NCI-H2227 (cell line): ENCODE measurements around the gene TXNDC8.
"Not testable (repeated sequence)": the region's sequence is repeated elsewhere in the genome, so short reads cannot be mapped to it uniquely, and the experiment has no call there.

Experiments
- DNase-seq: peaks from one replicate; lab custom pipeline; 2025; ENCODE audit not compliant: unreplicated experiment; lab: John Stamatoyannopoulos, UW

Gene TXNDC8

DNA sequence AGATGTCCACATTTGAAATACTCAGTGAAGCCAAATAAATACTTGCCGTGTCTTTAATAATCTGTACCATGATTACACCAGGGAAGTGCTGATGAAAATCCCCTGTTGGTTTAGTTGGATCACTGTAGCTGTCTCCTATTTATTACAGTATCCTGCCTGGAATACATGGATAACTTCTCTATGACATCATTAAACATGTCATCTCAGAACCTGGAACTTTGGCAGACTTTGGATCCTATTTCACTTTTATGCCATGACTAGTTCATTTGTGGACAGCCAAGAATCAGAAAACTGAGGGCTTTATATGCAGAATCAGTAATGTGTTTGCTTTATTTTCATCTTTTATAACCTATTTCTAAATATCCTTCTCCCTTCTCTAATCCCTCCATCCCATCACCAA lies at the start of gene TXNDC8:
TXNDC8 (minus strand) TSS at position 137 of the 400 bp plus-strand sequence.
- DNase-seq, result no peak

DNA sequence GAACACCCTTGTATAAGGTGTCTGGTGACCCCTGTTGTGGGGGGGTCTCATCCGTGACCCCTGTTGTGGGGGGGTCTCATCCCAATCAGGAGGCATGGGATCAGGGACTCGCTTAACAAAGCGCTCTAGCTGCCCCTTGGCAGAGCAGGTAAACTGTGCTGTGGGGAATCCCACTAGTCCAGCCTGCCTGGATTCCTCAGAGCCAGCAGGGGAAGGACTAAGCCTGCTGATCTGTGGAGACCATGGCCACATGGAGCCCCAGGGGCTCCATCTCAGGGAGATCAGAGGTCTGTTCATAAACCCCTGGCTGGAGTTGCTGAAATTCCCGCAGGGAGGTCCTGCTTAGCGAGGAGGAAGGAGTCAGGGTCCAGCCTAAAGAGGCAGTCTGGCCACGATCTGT lies 45.8 kb upstream of the TXNDC8 start:
- no peak for DNase-seq

DNA sequence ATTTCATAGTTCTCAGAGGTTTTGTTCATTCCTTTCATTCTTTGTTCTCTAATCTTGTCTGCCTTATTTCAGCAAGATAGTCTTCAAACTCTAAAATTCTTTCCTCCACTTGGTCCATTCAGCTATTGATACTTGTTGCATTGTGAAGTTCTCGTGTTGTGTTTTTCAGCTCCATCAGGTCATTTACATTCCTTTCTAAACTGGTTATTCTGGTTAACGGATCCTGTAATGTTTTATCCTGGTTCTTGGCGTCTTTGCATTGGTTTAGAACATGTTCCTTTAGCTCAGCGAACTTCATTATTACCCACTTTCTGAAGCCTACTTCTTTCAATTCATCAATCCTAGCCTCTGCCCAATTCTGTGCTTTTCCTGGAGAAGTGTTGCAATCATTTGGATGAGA lies 45.1 kb upstream of the TXNDC8 start:
- DNase-seq, result no peak

DNA sequence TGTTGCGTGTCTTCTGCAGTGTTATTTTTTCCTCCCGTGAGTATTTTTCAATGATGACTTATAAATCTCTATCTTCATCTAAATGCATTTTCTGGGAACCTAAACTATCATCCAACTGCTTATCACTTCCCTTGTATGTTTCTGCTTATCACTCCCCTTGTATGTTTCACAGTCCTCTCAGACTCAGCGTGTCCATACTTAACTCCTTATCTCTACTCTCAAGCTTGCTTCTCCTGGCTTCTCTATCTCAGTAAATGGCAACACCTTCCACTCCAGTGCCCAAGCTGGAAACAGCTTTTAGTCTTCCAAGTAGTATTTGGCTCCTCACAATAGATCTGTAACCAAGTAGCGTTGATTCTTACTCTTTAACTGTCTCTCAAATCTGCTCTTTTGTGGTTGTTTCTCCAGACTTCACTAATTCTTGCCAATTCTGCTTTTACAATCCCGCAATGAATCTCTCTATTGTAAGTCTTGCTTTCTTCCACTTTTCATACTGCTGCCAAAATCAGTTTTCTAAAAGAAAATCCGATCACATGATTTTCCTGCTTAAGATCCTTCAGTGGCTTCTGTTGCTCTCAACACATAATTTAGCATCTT lies 33.8 kb upstream of the TXNDC8 start:
- DNase-seq, result no peak

DNA sequence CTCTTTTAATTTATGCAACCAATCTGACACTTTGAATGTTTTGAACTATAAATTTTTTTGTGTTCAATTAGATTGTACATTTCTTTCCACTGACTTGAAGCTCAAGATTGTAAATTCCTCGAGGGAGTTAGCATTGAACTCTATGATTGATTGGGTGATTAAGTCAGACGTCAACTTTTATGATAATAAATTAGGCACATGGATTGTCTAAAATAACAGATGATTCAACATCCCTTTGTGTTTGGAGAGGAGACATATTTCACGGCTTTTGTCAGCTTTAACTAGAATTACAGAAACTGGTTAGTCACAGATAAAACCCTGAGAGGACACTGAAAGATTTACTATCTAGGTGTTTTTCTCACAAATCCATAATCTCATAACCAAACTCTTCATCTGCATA lies 32.7 kb upstream of the TXNDC8 start:
- DNase-seq, result no peak

DNA sequence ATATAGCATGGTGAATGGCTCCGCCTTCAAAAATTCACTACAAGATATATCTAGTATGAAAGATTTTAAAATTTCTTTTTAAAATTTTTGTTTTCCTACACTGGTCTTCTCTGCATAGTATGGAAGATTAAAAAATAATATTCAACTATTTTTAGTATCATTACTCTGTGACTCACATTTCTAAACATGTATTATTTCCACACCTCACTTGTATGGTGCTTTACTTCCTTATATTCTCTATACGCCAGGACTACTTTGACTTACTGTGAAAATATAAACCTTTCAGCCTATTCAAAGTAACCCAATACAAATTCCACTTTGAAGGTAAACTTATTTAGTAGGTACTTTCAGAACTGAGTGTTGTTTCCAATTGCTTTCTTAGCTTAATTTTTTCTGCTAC lies 26.8 kb upstream of the TXNDC8 start:
- DNase-seq, result no peak

DNA sequence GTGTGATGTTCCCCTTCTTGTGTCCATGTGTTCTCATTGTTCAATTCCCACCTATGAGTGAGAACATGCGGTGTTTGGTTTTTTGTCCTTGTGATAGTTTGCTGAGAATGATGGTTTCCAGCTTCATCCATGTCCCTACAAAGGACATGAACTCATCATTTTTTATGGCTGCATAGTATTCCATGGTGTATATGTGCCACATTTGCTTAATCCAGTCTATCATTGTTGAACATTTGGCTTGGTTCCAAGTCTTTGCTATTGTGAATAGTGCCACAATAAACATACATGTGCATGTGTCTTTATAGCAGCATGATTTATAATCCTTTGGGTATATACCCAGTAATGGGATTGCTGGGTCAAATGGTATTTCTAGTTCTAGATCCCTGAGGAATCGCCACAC lies 21.3 kb upstream of the TXNDC8 start:
- not testable (repeated sequence) for DNase-seq

DNA sequence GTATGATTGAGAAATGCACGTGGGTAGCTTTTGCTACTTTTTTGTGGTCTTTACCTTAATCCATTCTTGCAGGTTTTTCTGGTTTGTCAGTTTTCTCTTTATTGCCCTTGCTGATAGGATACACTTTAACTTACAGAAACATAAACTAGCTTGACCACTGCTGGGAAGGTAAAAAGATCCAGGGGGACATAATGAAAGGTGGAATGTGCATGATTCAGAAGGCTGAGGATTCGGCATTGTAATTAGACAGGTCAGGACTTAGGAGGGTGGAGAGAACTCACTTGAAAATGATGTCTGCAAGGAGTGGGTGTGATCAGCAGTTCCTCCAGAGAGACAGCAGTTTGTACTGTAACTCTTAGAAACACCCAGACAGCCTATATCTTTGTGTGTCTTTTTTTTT lies 19.8 kb upstream of the TXNDC8 start:
- no peak for DNase-seq

DNA sequence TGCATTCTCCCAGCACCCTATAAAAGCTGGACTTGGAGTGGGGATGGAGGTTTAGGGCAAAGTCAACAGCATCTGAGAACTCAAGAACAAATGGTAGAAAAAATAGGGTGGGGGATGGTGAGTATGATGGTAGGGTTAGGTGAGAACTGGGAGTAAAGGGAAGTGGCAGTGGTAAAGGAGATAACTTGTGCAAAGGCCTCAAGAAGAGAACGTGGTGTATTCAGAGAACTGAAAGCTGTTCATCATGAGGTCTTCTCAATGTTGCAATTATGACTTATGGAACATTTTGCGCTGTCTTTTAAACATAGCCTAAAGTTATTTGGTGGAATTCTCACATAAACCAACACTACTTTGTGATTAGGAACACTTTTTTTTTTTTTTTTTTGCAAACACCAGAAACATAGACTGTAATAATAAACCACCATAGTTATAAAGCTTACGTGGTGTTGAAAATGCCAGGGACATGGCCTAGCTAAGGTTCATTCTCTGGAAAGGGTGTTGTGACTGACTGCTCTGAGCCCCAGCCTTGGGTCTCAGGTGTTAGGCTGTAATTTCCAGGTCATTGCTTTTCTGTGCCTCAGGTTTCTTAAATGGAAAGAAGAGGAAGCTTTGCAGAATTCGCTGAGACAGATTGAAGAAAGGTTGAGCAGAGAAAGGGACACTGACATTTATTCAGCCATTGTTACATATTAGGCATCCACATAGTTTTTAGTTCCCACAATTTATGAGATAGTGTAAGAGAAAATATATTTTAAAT lies 19.2 kb upstream of the TXNDC8 start:
- no peak for DNase-seq

DNA sequence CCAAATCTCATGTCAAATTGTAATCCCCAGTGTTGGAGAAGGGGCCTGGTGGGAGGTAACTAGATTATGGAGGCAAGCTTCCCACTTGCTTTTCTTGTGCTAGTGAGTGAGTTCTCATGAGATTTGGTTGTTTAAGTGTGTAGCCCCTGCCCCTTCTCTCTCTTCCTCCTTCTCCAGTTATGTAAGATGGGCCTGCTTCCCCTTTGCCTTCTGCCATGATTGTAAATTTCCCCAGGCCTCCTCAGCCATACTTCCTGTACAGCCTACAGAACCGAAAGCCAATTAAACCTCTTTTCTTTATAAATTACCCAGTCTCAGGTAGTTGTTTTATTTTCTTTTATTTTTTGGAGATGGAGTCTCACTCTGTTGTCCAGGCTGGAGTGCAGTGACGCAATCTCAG lies 18.2 kb upstream of the TXNDC8 start:
- DNase-seq, result no peak

DNA sequence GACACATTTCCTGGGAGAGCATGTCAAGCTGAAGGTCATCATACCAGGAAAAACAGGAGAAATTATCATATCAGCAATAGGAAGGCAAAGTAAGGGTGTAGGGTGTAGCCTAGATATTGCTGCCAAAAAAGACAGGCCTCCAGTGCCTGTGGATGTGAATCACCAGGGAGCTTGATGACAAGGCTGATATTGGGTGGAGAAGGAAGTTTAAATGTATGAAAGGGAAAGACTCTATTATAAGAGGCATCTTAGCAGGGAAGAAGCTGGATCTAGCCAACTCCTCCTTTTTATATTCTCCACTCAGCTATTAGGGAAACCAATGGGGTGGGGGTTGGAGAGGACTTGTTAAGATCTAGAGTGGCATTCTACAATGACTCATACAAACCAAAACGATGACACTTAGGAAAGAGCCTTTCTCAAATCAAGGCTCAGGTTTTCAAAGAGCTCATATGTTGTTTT lies 13.4 kb upstream of the TXNDC8 start:
- no peak for DNase-seq

DNA sequence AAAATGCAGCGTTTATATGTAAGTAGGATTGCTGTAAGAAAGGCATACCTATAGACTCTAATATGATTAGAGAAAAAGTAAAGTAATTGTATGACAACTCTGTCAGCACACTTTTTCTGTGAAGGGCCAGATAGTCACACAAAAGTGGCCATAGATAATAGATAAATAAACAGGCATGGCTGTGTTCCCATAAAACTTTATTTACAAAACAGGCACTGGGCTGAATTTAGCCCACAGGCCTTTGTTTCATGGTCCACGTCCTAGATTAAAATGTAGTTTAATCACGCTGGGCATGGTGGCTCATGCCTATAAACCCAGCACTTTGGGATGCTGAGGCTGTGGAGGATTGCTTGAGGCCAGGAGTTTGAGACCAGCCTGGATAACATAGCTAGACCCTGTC lies 8.7 kb upstream of the TXNDC8 start:
- DNase-seq, result no peak

DNA sequence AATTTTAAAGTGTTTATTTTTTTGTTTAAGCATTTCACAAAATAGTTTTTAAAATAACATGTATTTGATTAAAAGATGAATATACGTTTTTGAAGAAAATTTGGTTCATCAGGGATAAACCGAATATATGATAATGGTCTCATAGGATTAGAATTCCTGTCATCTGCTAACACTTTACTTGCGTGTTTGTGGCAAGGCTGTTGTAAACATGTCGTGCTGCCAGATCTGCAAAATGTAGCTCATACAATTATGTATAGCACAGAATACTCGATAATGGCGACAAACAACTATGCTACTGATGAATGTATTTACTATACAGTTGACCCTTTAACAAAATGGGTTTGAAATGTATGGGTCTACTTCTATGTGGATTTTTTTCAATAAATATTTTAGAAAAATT lies 7.2 kb upstream of the TXNDC8 start:
- no peak for DNase-seq

DNA sequence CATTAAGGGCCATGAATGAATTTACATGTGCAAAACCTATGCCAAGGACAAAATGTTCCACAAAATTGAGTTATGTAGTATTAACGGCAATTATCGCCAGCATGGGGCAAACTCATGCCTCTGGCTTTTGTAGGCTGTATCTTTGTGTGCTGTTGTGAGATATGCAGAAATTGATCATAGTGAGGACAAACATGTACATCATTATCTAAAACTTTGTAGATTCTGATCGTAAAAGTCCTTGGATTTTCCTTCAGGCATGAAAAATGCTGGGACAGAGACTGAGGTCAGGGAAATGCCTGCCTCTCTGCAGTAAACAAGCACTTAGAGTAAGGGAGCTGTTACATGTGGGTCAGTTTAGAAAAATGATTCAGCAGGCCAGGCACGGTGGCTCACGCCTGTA lies 5.9 kb upstream of the TXNDC8 start:
- DNase-seq, result no peak

DNA sequence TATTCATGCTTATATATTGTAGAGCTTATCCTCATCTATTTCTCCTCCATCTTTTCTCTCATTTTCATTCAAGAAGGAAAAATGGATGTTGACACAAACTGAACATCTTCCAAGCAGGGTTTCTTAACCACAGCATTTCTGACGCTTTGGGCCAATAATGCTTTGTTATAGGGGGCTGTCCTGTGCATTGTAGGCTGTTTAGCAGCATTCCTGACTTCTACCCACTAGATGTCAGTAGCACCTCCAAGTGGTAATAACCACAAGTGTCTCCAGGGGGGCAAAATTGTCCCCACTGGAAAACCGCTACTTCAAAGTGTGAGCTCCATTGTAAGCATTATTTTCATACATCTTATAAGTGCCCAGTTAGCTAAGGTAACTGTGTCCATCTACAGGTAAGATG lies 2.6 kb upstream of the TXNDC8 start:
- DNase-seq, result no peak

DNA sequence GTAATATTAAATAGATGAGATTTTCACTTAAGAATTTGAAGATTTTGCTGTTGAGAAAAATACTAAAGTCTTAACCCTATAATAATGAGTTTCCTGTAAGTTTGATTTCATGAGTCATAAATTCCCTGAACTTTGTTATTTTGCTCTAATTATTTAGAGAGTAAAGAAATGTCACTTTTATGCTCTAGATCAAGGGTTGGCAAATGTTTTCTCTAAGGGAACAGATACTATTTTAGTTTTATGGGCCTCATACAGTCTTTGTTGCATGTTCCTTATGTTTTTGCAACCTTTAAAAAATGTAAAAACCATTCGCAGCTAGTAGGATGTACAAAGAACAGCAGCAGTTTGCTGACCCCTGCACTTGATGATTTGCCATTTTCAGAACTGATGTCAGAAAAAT lies 480 bp upstream of the TXNDC8 start:
- no peak for DNase-seq

DNA sequence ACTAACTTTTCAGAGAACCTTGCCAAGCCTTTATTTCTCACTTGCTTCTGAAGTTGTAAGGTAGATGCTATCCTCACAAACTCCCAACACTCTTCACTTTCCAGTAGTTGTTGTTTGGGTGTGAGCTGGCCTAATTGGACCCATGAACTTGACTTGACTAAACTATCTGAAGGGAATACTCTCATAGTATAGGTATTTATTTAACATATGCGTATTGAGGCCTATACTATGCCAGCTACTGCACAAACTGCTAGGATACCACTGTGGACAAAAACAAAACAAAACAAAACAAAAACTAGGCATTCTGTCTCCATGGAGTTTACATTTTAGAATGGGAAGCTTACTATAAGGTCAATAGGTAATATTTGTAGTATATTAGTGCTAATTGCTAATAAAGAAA lies 1.3 kb downstream of the TXNDC8 start:
- no peak for DNase-seq

DNA sequence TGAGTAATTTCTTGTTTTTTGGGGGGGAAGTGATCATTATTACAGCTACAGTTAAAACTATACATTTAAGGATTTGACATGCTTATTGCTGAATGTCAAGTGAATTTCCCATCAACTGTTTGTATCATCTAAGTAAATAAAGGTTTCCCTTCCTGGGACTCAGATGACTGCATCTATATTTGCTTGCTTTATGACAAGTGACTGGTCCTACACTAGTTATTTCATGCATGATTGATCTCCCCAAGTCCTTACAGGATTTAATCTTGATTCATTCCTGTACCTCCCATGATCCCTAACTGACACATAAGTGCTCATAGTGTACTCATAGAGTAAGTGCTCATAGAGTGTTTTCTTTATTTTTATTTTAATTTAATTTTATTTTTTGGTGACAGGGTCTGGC lies 2.8 kb downstream of the TXNDC8 start:
- DNase-seq, result no peak

DNA sequence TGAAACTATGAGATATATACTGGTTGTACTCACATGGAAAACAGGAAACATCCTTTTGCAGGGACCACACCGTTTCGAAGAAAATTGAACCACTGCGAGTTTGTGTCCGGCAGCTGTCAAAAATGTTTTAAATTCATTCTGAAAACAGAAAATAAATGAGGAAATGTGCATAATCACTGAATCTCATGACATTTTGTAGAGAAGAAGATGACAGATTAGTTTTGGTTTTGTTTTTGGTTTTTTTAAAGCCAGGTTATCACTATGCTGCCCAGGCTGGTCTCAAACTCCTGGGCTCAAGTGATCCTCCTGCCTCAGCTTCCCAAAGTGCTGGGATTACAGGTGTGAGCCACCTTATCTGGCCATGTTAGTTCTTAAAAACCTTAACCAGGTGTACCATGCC lies 3.5 kb downstream of the TXNDC8 start:
- DNase-seq, result no peak

DNA sequence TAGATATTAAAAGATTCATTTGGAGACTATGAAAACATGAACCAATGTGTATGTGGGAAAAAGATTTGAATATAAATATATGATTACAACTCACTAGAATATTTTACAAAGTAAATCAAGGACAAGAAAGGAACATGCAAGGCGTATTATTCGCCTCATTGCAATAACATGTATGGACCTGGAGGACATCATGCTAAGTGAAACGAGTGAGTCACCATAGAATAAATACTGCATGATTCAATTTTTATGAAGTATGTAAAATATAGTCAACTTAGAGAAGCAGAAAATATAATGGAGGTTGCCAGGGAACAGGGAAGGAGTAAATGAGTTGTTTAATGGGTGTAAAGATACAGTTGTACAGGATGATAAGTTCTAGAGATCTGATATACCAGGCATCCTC lies 4.9 kb downstream of the TXNDC8 start:
- DNase-seq, result no peak

DNA sequence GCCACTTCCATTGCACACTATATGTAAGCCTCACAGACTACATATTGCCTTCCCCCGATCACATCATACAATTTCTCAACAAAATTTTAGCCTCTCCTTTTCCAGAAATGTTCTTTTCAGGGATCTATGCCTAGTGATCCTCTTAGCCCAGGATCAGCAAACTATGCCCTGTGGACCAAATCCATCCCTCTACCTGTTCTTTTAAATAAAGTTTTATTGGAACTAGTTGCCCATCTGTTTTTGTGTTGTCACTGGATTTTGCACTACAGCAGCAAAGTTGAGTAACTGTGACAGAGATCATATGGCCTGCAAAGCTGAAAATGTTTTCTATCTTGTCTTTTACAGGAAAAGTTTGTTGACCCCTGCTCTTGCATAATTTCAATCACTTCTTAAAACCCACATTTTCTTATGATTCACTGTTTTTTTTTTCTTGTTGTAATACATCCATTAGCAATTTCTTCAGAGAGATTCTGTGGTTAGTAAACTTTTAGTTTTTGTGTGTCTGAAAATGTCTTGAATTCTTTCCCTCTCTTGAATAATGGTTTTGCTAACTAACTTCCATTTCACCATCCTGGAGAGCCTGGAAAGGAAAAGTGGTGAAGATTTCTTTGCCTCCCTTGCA lies 7.1 kb downstream of the TXNDC8 start:
- no peak for DNase-seq

DNA sequence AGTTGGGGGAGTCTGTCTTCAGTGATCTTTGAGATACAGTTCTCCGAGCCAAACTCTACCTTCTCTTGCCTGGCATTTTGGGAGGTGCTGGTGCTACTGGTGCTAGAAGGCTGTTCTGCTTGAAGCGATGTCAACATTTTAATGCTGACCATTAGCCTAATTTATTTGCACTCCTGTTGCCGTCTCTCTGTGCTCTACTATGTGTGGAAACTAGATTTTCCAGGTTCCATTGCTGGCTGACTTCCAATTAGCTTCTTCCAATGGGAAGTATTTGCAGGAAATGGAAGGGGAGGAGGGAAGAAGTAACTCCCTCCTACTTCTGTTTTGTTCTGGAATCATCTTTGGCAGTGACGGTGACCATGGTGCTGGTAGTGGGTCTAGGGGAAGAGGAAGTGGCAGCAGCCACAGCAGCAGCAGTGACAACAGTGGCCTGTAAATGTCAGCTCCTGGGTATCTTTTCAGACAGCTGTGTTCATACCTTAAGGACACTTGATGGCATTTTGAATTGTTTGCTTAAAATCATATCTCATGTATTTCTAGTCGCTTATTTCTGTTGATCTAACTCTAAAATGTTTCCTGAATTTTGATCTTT lies 7.9 kb downstream of the TXNDC8 start:
- no peak for DNase-seq
